Measurements from ENCODE around the gene RNASE4. TPM values are rescaled to one million over a fixed set of nuclear protein-coding genes. Genes with fewer than 3 reads are reported as not detected.
"Not testable (repeated sequence)": the region's sequence is repeated elsewhere in the genome, so short reads cannot be mapped to it uniquely, and the experiment has no call there.

RNASE4 gene
- total RNA-seq, 1 experiment from 2014 or later = 0.75 TPM

DNA sequence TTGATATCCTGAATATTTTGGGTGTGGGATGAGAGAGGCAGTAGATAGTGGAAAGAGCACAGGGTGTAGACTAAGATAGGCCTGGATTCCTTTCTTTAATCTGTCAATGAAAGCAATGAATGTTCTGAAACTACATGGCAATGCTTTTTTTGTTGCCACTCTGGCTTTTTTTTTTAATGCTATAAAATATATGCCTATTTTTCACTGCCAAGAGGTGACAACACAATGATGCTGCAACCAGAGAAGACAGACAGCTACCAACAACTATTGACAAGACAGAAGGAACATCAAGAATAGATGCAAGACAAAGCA, 13.6 kb downstream of the RNASE4 start:
- Histone ChIP-seq H3K27ac (ENCODE audit: low read depth, low read length, poor library complexity, severe bottlenecking) (no peak overlapping the region), H3K36me3 (ENCODE audit: insufficient read depth, low read length, poor library complexity, severe bottlenecking) (no peaks in the 10 kb centered on the region), H3K9me3 (ENCODE audit: low read depth, low read length, poor library complexity, severe bottlenecking) (no peaks in the 10 kb centered on the region), H3K27me3 (replicated peaks; ENCODE audit: insufficient read depth, low read depth, low read length, poor library complexity) (no peaks in the 10 kb centered on the region), H3K4me1 (ENCODE audit: insufficient read depth, low read length, poor library complexity, severe bottlenecking) (no peaks in the 10 kb centered on the region), H3K4me3 (ENCODE audit: low read depth, low read length, poor library complexity, severe bottlenecking) (no peak overlapping the region)
- BruUV-seq (replicated peaks) = no TSS peak
- CTCF ChIA-PET = interaction anchor here (1.0 kb wide), 1 partner anchor 160 kb away, joined by 4 read pairs; no protein-coding TSS in a partner anchor
- TF ChIP-seq, protein P1, sequence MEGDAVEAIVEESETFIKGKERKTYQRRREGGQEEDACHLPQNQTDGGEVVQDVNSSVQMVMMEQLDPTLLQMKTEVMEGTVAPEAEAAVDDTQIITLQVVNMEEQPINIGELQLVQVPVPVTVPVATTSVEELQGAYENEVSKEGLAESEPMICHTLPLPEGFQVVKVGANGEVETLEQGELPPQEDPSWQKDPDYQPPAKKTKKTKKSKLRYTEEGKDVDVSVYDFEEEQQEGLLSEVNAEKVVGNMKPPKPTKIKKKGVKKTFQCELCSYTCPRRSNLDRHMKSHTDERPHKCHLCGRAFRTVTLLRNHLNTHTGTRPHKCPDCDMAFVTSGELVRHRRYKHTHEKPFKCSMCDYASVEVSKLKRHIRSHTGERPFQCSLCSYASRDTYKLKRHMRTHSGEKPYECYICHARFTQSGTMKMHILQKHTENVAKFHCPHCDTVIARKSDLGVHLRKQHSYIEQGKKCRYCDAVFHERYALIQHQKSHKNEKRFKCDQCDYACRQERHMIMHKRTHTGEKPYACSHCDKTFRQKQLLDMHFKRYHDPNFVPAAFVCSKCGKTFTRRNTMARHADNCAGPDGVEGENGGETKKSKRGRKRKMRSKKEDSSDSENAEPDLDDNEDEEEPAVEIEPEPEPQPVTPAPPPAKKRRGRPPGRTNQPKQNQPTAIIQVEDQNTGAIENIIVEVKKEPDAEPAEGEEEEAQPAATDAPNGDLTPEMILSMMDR (conservative IDR thresholded peaks at IDR 0.05; ENCODE audit: low read depth, low read length) = no peak
- no peak for TF ChIP-seq EZH2 (IDR thresholded peaks at IDR 0.05; ENCODE audit: borderline replicate concordance, low read depth, low read length, poor library complexity, severe bottlenecking)
- DNase-seq (ENCODE audit: low spot score) = no peak
- intact Hi-C loops (cut with micrococcal nuclease; ENCODE audit: unreplicated experiment) = loop anchor here (5.0 to 10.0 kb wide), 2 partner anchors 174 to 337 kb away; partner anchors contain the start of genes RNASE13 and TPPP2
- POLR2A ChIA-PET (ENCODE audit: low non-redundant PET) = no interaction called here

DNA sequence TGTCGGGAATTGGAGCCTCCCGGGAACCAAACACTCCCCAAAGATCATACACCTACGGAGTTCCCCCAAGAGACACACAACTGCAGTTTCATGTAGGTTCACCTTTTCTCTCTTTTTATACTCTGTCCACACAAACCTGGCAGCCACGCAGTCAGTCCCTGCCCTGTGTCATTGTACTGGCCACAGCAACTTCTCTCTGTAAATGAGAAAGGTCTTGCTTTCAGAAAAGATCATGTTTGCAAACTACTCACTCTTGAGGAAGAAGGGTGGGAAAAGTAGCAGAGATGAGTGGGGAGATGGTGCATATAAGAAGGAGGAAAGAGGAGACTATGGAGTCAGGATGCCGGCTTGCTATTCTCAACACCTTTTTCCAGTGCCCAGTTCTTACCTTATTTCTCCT, 14.6 kb downstream of the RNASE4 start:
- no peak overlapping the region for H3K27ac ChIP-seq (ENCODE audit: low read depth, low read length, poor library complexity, severe bottlenecking)
- TF ChIP-seq EZH2 (IDR thresholded peaks at IDR 0.05; ENCODE audit: borderline replicate concordance, low read depth, low read length, poor library complexity, severe bottlenecking) = no peak
- TF ChIP-seq, protein P1 (conservative IDR thresholded peaks at IDR 0.05; ENCODE audit: low read depth, low read length) = no peak
- no peaks in the 10 kb centered on the region for H3K36me3 ChIP-seq (ENCODE audit: insufficient read depth, low read length, poor library complexity, severe bottlenecking)
- BruUV-seq (replicated peaks) = no TSS peak
- ChIA-PET POLR2A (ENCODE audit: low non-redundant PET) (no interaction called here), CTCF (interaction anchor here (1.0 kb wide), 1 partner anchor 159 kb away, joined by 4 read pairs; no protein-coding TSS in a partner anchor)
- H3K27me3 ChIP-seq (replicated peaks; ENCODE audit: insufficient read depth, low read depth, low read length, poor library complexity) = no peaks in the 10 kb centered on the region
- no peak for DNase-seq (ENCODE audit: low spot score)
- no peak overlapping the region for H3K4me3 ChIP-seq (ENCODE audit: low read depth, low read length, poor library complexity, severe bottlenecking)
- H3K9me3 ChIP-seq (ENCODE audit: low read depth, low read length, poor library complexity, severe bottlenecking) = no peaks in the 10 kb centered on the region
- intact Hi-C loops (cut with micrococcal nuclease; ENCODE audit: unreplicated experiment) = loop anchor here (5.0 to 10.0 kb wide), 2 partner anchors 173 to 336 kb away; partner anchors contain the start of genes RNASE13 and TPPP2
- H3K4me1 ChIP-seq (ENCODE audit: insufficient read depth, low read length, poor library complexity, severe bottlenecking) = no peaks in the 10 kb centered on the region

DNA sequence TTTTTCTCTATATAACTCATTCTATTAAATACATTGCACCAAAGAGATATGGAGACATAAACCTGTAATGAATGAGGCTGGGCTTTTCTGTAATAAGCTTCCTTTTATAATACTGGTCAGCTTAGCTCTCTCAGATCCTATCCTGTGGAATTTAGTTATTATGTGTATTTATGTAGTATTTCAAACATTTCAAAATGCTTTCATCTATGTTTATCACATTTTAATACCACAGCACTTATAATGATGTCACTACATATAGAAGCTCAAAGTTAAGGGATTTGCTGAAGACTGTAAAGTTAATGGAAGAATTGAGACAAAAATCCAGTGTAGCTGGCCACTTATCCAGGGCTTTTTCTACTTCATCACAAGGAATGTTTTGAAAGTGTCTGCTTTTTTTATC, 15.6 kb downstream of the RNASE4 start:
- Histone ChIP-seq H3K27ac (ENCODE audit: low read depth, low read length, poor library complexity, severe bottlenecking) (no peak overlapping the region), H3K9me3 (ENCODE audit: low read depth, low read length, poor library complexity, severe bottlenecking) (no peaks in the 10 kb centered on the region), H3K4me3 (ENCODE audit: low read depth, low read length, poor library complexity, severe bottlenecking) (no peak overlapping the region), H3K36me3 (ENCODE audit: insufficient read depth, low read length, poor library complexity, severe bottlenecking) (no peaks in the 10 kb centered on the region), H3K27me3 (replicated peaks; ENCODE audit: insufficient read depth, low read depth, low read length, poor library complexity) (no peaks in the 10 kb centered on the region), H3K4me1 (ENCODE audit: insufficient read depth, low read length, poor library complexity, severe bottlenecking) (no peaks in the 10 kb centered on the region)
- TF ChIP-seq, protein P1 (conservative IDR thresholded peaks at IDR 0.05; ENCODE audit: low read depth, low read length) = no peak
- TF ChIP-seq EZH2 (IDR thresholded peaks at IDR 0.05; ENCODE audit: borderline replicate concordance, low read depth, low read length, poor library complexity, severe bottlenecking) = no peak
- DNase-seq (ENCODE audit: low spot score) = no peak
- POLR2A ChIA-PET (ENCODE audit: low non-redundant PET) = interaction anchor here (0.7 kb wide), 1 partner anchor 815 kb away, joined by 3 read pairs; no protein-coding TSS in a partner anchor
- intact Hi-C loops (cut with micrococcal nuclease; ENCODE audit: unreplicated experiment) = loop anchor here (5.0 to 10.0 kb wide), 2 partner anchors 172 to 335 kb away; partner anchors contain the start of genes RNASE13 and TPPP2
- CTCF ChIA-PET = interaction anchor here (1.3 kb wide), 1 partner anchor 158 kb away, joined by 5 read pairs; no protein-coding TSS in a partner anchor
- no TSS peak for BruUV-seq (replicated peaks)

DNA sequence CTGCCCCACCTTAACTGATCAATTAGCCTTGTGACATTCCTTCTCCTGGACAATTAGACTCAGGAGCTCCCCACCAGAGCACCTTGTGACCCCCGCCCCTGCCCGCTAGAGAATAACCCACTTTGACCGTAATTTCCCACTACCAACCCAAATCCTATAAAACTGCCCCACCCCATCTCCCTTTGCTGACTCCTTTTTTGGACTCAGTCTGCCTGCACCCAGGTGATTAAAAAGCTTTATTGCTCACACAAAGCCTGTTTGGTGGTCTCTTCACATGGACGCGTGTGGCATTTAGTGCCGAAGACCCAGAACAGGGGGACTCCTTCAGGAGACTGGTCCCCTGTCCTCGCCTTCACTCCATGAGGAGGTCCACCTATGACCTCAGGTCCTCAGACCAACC, 16.6 kb downstream of the RNASE4 start:
- intact Hi-C loops (cut with micrococcal nuclease; ENCODE audit: unreplicated experiment); DNase-seq (ENCODE audit: low spot score); H3K4me1 ChIP-seq (ENCODE audit: insufficient read depth, low read length, poor library complexity, severe bottlenecking); CTCF ChIA-PET; H3K9me3 ChIP-seq (ENCODE audit: low read depth, low read length, poor library complexity, severe bottlenecking); POLR2A ChIA-PET (ENCODE audit: low non-redundant PET); BruUV-seq (replicated peaks); H3K36me3 ChIP-seq (ENCODE audit: insufficient read depth, low read length, poor library complexity, severe bottlenecking); H3K27ac ChIP-seq (ENCODE audit: low read depth, low read length, poor library complexity, severe bottlenecking); H3K4me3 ChIP-seq (ENCODE audit: low read depth, low read length, poor library complexity, severe bottlenecking); H3K27me3 ChIP-seq (replicated peaks; ENCODE audit: insufficient read depth, low read depth, low read length, poor library complexity): not testable (repeated sequence)
